Fibroblast of lung (primary cell): ENCODE results near the gene PCSK5. TPM values are rescaled to one million over a fixed set of nuclear protein-coding genes. Genes with fewer than 3 reads are reported as not detected.
"Not testable (repeated sequence)": the region's sequence is repeated elsewhere in the genome, so short reads cannot be mapped to it uniquely, and the experiment has no call there.

Source experiments
- DNase-seq, 2 donors: peaks; one replicate each; pipeline versions ENCODE4 v3.0.0 to v3.0.0-alpha.2; 2010; ENCODE audit warnings: low read depth in 2 of 2
- H2AFZ ChIP-seq: 2 replicates; pipeline ENCODE4 v1.5.1; 2012; ENCODE audit warnings: low read length, control low read depth, inconsistent platforms
- H3K27ac ChIP-seq: 2 replicates; pipeline ENCODE4 v1.5.1; 2011; ENCODE audit warnings: low read length, control low read depth; ENCODE audit not compliant: insufficient read depth
- H3K27me3 ChIP-seq: 2 replicates; pipeline ENCODE4 v1.5.1; 2011; ENCODE audit warnings: mild to moderate bottlenecking, low read length; ENCODE audit not compliant: control insufficient read depth, insufficient read depth
- H3K36me3 ChIP-seq: 2 replicates; pipeline ENCODE4 v1.5.1; 2011; ENCODE audit warnings: low read length; ENCODE audit not compliant: control insufficient read depth, insufficient read depth
- H3K4me1 ChIP-seq: 2 replicates; pipeline ENCODE4 v1.5.1; 2011; ENCODE audit warnings: low read length; ENCODE audit not compliant: control insufficient read depth, insufficient read depth; ENCODE audit errors: extremely low read depth
- H3K4me2 ChIP-seq: 2 replicates; pipeline ENCODE4 v1.5.1; 2011; ENCODE audit warnings: low read length, control low read depth; ENCODE audit not compliant: insufficient read depth; ENCODE audit errors: extremely low read depth
- H3K4me3 ChIP-seq, 4 experiments: fragments of 200-600 bp in 1 of 4; sonication (generic) in 1 of 4; replicated peaks in 1 of 4; 2 replicates each; pipeline ENCODE4 v1.5.1; 2011 to 2016; ENCODE audit warnings: low read length in 4 of 4, low read depth in 3 of 4, mild to moderate bottlenecking in 3 of 4, control low read depth in 2 of 4, inconsistent platforms in 1 of 4, mixed read lengths in 1 of 4; ENCODE audit not compliant: insufficient read depth in 1 of 4; ENCODE audit errors: control extremely low read depth in 1 of 4
- H3K79me2 ChIP-seq: 2 replicates; pipeline ENCODE4 v1.5.1; 2012; ENCODE audit warnings: mild to moderate bottlenecking, low read length, inconsistent platforms; ENCODE audit not compliant: control insufficient read depth, insufficient read depth
- H3K9ac ChIP-seq: 2 replicates; pipeline ENCODE4 v1.5.1; 2011; ENCODE audit warnings: mild to moderate bottlenecking, low read length, control low read depth; ENCODE audit not compliant: insufficient read depth
- H3K9me3 ChIP-seq: 2 replicates; pipeline ENCODE4 v1.5.1; 2012; ENCODE audit warnings: low read depth, low read length; ENCODE audit not compliant: control insufficient read depth, insufficient read depth
- H4K20me1 ChIP-seq: 2 replicates; pipeline ENCODE4 v1.5.1; 2011; ENCODE audit warnings: low read length; ENCODE audit not compliant: control insufficient read depth, insufficient read depth; ENCODE audit errors: extremely low read depth
- EZH2 ChIP-seq: IDR thresholded peaks from 2 replicates; pipeline ENCODE4 v1.5.1; 2012; ENCODE audit warnings: low read length, control low read depth, mild to moderate bottlenecking; ENCODE audit errors: missing control alignments
- polyA plus RNA-seq, 2 donors: library from polyadenylated mRNA; depleted of rRNA in 1 of 2; stranded (reverse) in 1 of 2; unstranded in 1 of 2; fragments of >200 nt; gene quantifications; 2 replicates each; pipeline ENCODE4 v1.2.1, GENCODE V29; 2011 to 2012; ENCODE audit warnings: missing spikeins in 1 of 2
- total RNA-seq: library from RNA; depleted of rRNA; stranded (reverse); fragments of >200 nt; gene quantifications from 2 replicates; pipeline ENCODE4 v1.2.1, GENCODE V29; 2014
- TF ChIP-seq, protein P1 (sequence below), 2 donors: IDR thresholded peaks in 1 of 2; conservative IDR thresholded peaks in 1 of 2; 1 replicate in 1 of 2; 2 replicates in 1 of 2; pipeline ENCODE4 v1.5.1; 2011 to 2012; ENCODE audit warnings: low read length in 2 of 2, control low read depth in 1 of 2, inconsistent platforms in 1 of 2, low read depth in 1 of 2, mild to moderate bottlenecking in 1 of 2

PCSK5 gene
- total and polyA plus RNA-seq, 2 donors (not counting 1 experiment from before 2014, with no cell fraction given): 3.1 to 4.8 TPM

DNA sequence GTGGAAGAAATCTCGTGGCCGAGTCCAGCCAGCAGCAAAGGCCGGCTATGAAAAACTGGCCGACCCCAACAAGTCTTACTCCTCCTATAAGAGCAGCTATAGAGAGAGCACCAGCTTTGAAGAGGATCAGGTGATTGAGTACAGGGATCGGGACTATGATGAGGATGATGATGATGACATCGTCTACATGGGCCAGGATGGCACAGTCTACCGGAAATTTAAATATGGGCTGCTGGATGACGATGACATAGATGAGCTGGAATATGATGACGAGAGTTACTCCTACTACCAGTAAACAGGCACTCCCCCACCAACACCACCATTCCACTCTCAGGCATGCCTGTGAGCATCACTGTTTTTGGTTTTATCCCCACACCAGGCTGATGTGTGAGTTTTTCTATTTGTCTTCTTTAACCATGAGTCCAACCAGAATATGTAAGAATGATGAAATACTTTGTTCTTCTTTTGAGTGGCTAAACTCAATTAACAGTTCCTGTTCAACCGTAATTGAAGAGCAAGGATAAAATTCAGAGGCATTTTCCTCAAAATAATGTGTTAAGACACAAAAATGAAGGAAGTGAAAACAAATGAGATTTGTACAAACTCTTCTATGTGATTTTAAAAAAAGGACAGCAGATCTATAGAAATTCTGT, 468.3 kb downstream of the PCSK5 start:
- H3K27me3 ChIP-seq: peaks cover 4% of the 10 kb centered on the region
- TF ChIP-seq, protein P1, sequence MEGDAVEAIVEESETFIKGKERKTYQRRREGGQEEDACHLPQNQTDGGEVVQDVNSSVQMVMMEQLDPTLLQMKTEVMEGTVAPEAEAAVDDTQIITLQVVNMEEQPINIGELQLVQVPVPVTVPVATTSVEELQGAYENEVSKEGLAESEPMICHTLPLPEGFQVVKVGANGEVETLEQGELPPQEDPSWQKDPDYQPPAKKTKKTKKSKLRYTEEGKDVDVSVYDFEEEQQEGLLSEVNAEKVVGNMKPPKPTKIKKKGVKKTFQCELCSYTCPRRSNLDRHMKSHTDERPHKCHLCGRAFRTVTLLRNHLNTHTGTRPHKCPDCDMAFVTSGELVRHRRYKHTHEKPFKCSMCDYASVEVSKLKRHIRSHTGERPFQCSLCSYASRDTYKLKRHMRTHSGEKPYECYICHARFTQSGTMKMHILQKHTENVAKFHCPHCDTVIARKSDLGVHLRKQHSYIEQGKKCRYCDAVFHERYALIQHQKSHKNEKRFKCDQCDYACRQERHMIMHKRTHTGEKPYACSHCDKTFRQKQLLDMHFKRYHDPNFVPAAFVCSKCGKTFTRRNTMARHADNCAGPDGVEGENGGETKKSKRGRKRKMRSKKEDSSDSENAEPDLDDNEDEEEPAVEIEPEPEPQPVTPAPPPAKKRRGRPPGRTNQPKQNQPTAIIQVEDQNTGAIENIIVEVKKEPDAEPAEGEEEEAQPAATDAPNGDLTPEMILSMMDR (conservative IDR thresholded peaks at IDR 0.05 in 1 of 2, IDR thresholded peaks at IDR 0.05 in 1 of 2; ENCODE audit: low read depth in 1 of 2, low read length in 2 of 2): no peak
- no peak for TF ChIP-seq EZH2
- H2AFZ ChIP-seq: no peak overlapping the region
- H3K4me2 ChIP-seq: no peak overlapping the region
- H3K9me3 ChIP-seq: no peaks in the 10 kb centered on the region
- no peak for DNase-seq
- H3K27ac ChIP-seq: no peak overlapping the region
- no peaks in the 10 kb centered on the region for H3K4me1 ChIP-seq
- H3K79me2 ChIP-seq: no peaks in the 10 kb centered on the region
- H3K4me3 ChIP-seq: no peak overlapping the region
- no peaks in the 10 kb centered on the region for H3K36me3 ChIP-seq
- H4K20me1 ChIP-seq: no peaks in the 10 kb centered on the region
- no peak overlapping the region for H3K9ac ChIP-seq

DNA sequence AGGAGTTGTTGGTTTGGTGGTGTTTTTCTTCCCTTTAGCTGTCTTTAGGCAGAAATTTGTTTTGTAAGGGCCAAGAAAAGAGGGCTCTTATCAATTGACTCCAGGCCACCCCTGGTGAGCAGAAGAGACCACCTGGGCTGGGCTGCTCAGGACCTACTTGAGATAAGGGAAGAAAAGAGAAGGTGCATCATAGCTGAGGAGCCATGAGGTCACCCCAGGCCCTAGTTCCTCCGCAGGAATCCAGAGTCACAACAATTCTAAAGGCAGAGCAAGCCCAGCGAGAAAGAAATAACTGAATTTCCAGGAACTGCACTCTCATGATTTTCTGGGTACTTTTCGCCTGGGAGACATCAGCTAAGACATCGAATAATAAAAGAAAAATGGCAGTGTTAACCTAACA, 468.9 kb downstream of the PCSK5 start:
- Histone ChIP-seq H3K36me3 (no peaks in the 10 kb centered on the region), H3K79me2 (no peaks in the 10 kb centered on the region), H2AFZ (no peak overlapping the region), H3K4me2 (no peak overlapping the region), H4K20me1 (no peaks in the 10 kb centered on the region), H3K4me3 (no peak overlapping the region), H3K27ac (no peak overlapping the region), H3K9ac (no peak overlapping the region), H3K27me3 (no peaks in the 10 kb centered on the region), H3K9me3 (no peaks in the 10 kb centered on the region), H3K4me1 (no peaks in the 10 kb centered on the region)
- TF ChIP-seq, protein P1 (conservative IDR thresholded peaks at IDR 0.05 in 1 of 2, IDR thresholded peaks at IDR 0.05 in 1 of 2; ENCODE audit: low read depth in 1 of 2, low read length in 2 of 2): no peak
- no peak for TF ChIP-seq EZH2
- no peak for DNase-seq

DNA sequence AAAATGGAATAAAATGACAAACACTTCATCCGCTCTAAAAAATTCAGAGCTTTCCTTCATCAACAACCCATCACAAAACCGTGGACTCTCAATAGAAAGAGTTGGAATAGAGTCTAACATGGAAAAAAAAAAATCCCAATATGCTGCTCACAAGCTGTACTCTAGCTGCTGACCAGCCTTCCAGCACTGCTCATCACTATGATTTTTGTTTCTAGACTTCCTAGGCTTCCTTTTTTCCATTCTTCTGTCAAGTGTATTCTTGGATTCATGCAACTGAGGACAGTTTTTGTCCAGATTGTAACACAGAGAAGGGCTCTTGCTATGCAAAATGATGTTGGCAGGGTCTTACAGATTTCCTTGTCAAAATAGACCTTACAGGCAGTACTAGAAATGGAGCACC, 469.3 kb downstream of the PCSK5 start:
- H3K4me1 ChIP-seq: no peaks in the 10 kb centered on the region
- H3K79me2 ChIP-seq: no peaks in the 10 kb centered on the region
- no peaks in the 10 kb centered on the region for H3K9me3 ChIP-seq
- no peak overlapping the region for H3K4me3 ChIP-seq
- H3K27me3 ChIP-seq: no peaks in the 10 kb centered on the region
- H2AFZ ChIP-seq: no peak overlapping the region
- no peak overlapping the region for H3K4me2 ChIP-seq
- H3K9ac ChIP-seq: no peak overlapping the region
- DNase-seq: no peak
- no peaks in the 10 kb centered on the region for H3K36me3 ChIP-seq
- TF ChIP-seq, protein P1 (conservative IDR thresholded peaks at IDR 0.05 in 1 of 2, IDR thresholded peaks at IDR 0.05 in 1 of 2; ENCODE audit: low read depth in 1 of 2, low read length in 2 of 2): no peak
- TF ChIP-seq EZH2: no peak
- no peaks in the 10 kb centered on the region for H4K20me1 ChIP-seq
- H3K27ac ChIP-seq: no peak overlapping the region

DNA sequence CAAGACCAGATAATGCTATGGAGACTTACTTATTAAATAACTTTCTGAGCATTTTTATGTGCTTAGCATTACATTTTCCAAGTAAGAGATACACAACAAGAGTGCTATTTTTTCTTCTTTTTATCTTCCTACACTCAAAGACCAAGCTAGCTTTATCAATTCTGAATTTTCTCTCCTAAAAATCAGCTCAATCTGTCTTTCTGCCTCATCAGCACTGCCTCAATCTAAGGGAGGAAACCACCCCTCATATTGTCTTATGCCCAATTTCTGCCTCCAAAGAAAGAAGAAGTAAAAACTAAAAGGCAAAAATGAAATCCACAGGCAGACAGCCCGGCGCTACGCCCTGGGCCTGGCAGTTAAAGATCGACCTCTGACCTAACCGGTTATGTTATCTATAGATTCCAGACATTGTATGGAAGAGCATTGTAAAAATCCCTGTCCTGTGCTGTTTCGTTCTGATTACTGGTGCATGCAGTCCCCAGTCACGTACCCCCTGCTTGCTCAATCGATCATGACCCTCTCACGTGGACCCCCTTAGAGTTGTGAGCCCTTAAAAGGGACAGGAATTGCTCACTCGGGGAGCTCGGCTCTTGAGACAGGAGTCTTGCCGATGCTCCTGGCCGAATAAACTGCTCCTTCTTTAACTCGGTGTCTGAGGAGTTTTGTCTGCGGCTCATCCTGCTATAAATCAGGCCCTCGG, 472.0 kb downstream of the PCSK5 start:
- not testable (repeated sequence) for H3K4me1 ChIP-seq, H3K9ac ChIP-seq, H3K79me2 ChIP-seq, H3K9me3 ChIP-seq, H3K4me3 ChIP-seq, H3K4me2 ChIP-seq, H3K36me3 ChIP-seq, H3K27ac ChIP-seq, H2AFZ ChIP-seq, H4K20me1 ChIP-seq, DNase-seq, H3K27me3 ChIP-seq
